Germinal center (tissue), 1 donor: ENCODE results near the gene TNS3.

Experiments
- DNase-seq: peaks from one replicate; pipeline ENCODE4 v3.0.0; 2012; ENCODE audit warnings: mixed read lengths, low spot score

TNS3 gene

DNA sequence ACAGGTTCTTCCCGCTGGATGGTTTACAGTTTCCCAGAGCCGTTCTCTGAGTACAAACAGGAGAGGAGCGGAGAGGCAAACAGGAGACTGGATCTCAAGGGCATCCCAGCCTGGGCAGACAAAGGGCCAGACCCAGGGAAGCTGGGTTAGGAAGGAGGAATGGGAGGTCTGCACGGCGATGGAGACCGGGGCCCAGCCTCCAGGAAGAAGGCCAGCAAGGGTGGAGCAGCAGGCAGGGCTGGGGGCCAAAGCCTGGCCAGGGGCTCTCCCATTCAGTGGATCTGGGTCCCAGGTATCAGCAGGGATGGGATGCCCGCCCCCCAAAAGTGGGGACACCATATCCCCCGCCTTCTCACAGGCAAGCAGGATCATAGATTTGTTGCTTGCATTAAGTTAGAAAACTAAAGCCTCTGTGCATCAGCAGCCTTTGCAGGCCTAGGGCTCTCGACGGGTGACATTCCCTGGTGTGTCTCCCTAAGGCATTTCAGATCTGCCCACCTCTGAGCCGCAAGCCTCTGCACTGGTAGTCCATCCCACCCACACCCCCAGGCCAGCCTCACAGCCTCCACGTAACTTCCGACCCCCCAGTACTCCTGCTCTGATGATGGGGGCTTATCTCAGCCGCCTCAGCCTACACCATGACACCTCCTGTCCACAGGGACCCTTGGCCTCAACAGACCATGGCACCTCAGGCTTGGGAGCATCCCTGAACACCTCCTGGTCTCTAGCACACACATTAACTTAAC lies 59.9 kb downstream of the TNS3 start:
- no peak for DNase-seq

DNA sequence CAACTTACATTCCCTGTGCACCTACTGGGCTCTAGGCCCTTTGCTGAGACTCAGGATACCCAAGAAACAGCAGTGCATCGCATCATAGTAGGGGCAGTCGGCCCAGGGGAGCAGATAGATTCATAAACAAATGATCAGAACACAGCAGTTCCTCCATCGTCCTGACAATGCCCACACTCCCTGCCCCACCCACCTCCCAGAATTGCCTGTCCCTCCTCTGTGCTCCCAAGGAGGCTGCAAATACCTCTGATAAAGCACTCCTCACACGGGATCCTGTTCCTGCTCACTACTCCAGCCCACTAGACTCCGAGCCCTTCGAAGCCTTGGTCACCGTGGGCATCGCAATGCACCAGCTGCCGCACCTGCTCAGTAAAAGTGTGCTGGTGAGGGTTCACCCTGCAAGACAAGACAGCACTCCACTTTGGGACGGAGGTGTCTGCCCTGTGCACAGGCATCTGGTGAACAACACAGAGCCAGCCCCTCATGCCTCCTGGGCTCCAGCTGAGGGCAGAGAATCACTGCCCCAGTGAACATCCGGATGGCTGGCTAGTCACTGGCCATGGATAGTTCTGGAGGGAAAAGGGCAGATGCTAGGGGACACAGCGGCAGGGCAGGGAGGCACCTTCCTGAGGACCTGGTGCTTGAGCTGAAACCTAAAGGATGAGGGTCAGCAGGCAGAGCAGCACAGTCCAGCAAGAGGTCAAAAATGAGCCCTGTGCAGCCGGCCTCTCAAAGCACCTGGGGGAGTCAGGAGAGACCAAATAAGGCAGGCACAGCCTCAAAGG lies 60.7 kb downstream of the TNS3 start:
- DNase-seq = no peak

DNA sequence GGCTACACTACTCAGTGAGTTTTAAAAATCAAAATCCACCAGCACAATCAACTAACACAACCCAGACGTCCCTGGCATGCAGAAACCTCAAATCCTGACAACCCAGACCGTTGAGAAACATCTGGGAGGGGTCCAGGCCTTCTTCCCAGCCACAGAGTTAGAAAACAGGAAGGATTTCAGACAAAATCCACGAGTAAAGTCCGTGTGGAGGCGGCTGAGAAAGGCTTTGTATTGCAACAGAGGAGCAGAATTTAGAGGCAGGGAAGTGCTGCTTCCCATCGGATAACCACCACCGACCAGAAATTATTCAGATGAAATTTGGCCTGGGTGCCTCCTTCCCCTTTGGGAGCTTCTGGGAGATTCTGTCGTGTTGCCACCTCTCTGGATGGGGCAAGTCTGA lies 61.5 kb downstream of the TNS3 start:
- DNase-seq = no peak

DNA sequence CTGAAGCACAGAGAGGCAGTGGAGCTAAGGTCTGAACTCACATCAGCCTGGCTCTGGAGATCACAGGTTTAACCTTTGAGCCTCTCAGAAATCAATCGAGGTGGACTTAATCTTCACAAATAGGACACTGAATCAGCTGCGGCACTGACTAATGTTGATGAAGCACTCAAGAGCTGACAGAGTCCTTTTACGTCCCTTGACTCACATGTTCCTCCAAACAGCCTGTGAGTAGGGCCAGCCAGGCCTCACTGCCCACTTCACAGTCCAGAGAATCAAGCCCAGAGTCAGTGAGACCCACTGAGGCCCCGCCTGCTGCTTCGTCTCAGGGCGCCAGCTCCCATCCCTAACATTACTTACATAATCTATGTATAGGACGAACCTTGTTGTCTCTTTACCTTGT lies 63.1 kb downstream of the TNS3 start:
- no peak for DNase-seq

DNA sequence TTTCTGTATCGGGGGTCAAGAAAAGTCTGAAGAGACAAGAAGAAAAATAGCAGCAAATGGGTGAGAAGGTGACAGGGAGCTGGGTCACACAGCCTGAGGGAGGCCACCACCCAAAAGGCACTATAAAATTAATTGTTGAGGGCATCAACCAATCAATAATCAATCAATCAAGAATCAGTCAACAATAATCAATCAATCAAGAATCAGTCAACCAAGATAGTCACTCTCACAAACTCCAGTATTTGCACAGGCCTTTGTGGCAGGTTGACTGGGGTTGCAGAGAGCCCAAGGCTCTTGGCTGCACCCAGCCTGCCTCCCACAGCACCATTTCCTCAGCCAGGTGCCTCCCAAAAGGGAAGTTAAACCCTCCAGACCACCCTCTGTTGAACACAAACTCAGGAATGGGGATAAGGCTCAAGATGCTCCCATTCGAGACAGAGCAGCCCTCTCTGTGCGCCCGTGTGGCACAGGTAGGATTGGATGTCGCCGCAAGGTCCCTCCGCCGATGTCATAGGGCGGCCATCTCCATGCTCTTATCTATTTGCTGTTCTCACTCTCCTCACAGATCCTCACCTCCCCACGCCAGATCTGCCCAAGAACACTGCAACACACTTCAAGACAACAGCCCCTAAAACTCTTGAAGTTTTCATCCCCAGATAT lies 64.0 kb downstream of the TNS3 start:
- no peak for DNase-seq

DNA sequence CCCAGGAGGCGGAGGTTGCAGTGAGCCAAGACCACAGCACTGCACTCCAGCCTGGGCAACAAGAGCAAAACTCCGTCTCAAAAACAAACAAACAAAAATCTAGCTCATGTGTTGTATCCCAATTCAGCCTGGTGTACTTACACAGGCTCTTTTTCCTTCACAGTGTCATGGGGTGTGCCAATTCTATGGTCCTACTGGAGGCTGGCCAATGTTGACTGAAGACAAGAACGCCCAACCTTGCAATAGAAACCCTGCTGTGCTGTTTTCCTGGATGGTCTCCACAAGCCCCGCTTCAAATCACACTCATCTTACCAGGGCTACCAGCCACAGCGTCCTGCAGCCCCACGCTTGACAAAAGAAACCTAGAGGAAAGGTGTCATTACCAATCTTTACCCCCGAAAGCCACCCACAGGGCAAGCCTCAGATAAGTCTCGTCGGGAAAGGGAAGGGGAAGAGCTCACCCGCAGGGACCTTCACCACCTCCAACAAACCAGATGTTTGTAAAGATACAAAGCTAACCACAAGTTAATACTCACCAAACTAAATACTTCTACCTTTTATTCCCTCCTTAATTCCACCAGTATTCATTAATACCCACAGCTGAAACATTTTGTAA lies 64.8 kb downstream of the TNS3 start:
- no peak for DNase-seq

DNA sequence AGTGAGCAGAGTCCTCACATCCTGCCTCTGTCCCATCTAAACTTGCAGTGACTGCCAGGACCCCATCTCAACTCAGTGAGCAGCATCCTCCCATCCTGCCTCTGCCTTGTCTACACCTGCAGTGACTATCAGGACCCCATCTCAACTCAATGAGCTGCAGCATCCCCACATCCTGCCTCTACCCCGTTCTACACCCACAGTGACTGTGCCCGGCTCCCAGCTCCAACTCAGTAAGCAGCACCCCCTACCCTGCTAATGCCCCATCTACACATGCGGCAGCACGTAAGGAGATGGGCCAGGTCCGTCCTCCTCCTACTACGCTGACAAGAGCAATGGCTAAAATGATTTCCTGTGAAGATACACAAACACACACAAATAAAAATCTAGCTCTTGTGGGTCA lies 65.5 kb downstream of the TNS3 start:
- no peak for DNase-seq

DNA sequence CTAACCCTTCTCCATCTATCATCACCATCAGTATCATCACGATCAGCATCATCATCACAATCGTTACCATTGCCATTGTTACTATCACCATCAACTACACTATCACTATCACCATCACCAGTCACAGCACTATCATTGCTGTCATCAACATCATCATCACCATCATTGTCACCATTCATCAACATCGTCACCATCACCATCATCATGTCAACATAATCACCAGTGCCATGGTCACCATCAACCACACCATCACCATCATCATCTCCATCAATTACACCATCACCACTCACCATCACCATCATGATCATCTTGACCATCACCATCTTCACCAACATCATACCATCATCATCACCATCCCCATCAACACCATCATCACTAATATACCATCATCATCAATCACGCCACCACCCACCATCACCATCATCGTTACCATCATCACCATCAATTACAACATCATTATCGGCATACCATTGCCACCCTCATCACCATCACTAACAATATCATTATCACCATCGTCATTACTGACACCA lies 66.5 kb downstream of the TNS3 start:
- DNase-seq = no peak

DNA sequence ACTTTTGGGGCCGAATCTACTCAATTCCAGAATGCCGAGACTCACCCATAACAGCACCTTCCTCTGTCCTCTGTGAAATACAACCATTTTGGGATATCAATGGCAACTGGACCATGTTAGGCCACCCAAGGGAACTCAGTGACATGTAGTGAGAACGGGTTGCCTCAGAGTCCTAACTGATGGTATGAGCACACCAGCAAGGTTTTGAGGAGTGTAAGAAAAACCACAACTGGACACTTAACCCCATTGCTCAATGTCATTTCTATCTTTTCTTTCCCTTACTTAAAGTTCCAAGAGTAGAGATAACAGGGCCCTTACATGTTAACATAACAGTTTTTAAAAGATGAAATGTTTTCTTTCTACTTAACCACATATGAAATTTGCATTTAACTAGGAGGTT lies 67.1 kb downstream of the TNS3 start:
- DNase-seq = no peak

DNA sequence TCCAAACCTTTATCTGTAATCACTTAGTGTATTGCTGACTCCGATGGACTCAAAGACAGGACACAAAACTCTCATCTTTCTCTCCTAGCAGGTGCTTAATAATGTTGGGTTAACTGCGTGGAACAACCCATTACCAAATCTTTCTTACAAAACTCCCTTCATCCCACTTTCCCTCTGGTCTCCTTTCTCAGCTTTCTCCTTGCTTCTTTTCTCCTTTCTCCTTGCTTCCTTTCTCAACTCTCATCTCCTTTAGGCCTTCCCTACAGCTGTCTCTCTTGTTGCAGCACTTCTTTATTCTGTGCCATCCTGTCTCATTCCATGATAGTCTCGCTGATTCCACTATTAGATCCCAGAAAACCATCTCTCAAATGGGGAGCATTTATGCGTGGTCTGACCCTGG lies 67.5 kb downstream of the TNS3 start:
- DNase-seq = no peak

DNA sequence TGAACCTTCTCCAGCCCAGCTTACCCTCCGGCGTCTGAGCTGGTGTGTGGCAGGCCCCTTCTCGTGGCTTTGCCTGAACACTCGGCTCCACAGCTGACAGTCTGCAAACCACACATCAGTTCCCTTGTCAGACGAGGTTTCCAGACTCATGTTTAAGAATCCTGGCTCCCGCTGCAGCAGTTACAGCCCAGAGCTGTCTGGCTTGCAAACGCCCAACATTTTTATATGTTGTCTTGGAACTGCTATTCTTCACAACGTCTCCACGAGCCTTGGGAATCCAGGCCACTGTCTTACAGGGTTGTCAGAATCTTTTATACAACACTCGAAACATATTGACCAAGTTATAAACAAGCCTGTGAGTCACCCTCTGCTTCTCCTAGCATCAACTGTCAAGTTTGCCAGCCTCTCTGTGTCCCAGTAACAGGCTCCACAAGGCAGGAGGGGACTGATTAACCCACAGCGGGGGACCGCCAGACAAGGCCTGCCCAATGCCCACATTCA lies 68.1 kb downstream of the TNS3 start:
- DNase-seq = no peak

DNA sequence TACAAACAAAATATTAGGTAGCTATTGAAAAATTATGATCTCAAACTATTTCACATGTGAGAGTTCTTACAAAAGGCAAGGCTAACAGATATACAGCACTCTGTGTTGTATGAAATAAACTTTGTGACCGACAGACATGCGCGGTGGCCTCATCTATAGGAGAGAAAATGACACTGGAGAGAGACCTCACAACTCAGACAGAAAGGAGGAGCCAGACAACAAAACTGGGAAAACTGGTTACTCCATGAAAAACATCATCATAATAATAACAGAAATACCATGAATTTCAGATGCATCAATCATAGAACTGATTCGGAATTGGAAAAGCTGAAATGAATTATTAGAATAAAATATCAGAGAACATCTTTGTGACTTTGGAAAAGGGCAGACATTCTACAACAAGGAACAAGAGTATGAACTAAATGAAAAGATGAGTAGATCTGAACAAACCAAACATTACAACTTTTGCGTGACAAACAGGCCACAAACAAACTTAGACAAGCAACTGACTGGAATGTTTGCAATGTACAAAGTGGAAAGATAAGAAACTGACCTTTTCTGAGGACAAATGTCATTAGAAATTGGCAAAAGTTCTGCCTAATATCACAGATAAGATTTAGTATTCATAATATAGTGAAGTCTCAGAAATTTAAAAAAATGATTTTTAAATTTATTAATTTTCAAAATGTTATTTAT lies 69.3 kb downstream of the TNS3 start:
- DNase-seq = no peak

DNA sequence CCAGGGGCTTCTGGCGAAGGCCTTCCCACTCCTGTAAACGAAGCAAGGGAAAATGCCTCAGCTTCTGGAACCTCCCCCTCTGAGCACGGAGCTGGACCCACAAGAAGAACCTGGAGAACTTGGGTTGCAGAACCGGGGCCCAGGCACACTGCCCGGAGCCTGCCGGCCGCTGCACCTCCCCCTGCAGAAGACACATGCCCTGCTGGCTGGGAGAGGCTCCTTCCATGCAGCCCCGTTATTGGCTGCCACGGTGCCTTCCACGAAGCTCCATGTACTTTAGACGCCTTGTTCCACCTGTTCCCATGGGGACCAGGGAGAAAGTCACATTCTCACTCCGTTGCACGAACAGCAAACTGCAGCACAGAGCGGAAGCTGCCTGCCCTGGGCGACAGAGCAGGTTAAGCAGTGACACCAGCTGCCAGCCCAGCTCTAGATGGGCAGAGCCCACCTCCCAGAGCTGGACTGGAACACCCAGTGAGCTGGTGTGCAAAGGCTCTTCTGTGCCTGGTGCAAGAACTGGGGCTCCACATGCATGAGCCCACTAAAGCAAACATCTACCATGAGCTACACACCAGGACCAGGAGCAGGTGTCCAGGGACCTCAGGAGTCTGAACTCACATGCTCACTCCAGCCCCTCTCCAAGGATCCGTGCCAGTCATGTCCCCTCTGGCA lies 70.1 kb downstream of the TNS3 start:
- no peak for DNase-seq

DNA sequence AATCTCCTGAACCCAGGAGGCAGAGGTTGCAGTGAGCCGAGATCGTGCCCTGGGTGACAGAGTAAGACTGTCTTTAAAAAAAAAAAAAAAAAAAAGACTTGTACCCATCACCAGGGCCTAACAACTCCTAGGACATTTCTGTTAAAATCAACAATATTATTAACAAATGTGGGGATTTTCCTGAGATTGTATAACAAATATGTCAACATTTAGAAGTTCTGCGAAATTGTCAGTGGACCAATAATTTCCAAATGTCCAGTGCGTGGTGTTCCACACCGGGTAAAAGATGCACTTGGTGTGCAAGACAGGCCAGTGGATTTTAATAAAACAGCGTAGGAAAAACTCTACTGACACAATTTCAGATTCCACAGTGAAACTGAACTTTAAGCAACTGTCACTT lies 71.1 kb downstream of the TNS3 start:
- no peak for DNase-seq

DNA sequence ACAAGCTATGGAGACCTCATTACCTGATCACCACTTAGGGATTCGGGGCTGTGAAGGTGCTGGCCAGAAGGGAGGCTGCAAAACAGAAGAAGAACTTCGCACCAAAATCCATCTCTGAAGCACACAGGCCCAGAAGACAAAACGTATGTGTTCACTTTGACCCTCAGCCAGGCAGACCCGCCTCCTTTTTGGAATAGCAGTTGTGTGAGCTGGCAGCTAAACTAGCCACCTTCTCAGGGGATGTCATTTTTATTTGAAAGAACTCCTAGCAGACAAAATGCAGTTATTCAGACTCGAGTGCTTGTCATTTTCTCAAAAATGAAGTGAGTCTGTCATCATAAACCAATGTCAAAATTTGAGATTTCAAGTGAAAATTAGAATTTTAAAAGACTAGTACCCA lies 71.7 kb downstream of the TNS3 start:
- DNase-seq = no peak

DNA sequence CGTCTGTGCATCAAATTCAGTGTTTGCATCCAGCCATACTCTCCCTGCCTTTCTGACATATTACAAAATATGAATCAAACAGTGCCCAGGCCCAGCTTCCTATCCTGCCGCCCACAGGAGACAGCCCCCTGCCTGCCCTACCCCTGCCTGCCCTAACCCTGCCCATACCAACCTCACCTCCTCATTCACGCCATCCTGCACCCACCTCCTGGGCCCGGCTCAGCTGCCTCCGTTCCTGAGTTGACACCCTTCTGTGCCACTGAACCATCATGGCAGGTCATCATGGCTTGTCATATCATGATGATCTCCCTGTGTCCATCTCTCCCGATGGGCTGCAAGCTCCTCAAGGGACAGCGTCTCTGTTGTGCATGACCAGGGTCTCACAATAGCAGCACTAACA lies 72.3 kb downstream of the TNS3 start:
- DNase-seq = no peak

DNA sequence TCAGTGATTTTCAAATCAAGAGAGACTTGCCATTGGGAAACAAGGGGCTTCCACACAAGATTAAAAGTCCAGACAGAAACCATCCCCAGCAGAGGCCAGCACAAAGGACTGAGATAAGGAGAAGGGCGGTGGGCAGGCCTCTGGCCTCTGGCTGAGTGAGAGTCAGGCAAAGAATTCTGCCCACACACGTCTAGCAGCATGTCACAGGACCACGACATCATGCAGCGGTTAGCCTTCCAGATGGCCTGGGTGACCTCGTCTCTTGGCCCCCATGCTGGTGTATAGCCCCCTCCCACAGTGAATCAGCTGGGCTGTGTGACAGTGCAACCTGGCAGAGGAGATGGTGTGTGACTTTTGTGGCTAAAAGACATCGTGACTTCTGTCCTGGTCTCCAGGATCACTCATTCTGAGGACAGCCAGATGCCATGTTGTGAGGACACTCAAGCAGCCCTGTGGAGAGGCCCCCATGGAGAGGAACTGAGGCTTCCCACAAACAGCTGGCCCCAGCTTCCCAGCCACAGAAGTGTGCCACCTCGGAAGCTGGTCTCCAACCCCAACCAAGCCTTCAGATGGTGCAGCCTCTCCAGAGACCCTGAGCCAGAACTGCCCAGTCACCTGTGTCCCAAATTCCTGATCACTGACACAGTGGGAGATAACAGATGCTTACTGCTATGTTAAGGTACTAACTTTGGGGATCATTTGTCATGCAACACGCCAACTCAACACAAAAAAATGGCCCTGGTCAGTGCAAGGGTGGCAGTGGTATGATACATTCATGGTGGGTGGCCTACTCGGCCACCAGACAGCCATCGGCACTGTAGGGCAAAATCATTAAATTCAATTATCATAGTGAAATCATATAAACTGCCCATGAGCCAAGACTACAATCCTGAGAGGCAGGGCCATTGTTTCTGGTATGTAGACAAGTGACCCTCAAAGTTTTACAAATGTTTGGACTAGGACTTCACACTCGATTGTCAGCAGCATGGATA lies 73.2 kb downstream of the TNS3 start:
- no peak for DNase-seq

DNA sequence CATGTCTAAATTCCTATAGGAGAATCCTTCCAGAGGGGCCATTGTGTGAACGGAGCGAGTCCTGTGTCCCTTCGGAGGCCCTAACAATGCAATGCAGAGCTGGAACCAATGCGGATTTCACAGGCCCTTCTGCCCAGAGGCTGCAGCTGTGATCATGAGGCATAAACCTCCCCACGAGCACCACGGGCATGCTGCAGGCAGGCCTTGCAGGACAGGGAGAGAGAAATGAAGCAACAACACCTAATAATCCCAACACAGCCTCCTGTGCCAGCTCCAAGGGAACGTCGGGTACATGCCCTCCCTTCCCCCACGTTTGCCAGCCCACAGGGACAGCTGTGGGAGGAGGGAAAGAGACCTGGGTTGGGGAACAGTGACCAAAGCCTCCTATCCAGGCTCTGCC lies 74.4 kb downstream of the TNS3 start:
- DNase-seq = no peak

DNA sequence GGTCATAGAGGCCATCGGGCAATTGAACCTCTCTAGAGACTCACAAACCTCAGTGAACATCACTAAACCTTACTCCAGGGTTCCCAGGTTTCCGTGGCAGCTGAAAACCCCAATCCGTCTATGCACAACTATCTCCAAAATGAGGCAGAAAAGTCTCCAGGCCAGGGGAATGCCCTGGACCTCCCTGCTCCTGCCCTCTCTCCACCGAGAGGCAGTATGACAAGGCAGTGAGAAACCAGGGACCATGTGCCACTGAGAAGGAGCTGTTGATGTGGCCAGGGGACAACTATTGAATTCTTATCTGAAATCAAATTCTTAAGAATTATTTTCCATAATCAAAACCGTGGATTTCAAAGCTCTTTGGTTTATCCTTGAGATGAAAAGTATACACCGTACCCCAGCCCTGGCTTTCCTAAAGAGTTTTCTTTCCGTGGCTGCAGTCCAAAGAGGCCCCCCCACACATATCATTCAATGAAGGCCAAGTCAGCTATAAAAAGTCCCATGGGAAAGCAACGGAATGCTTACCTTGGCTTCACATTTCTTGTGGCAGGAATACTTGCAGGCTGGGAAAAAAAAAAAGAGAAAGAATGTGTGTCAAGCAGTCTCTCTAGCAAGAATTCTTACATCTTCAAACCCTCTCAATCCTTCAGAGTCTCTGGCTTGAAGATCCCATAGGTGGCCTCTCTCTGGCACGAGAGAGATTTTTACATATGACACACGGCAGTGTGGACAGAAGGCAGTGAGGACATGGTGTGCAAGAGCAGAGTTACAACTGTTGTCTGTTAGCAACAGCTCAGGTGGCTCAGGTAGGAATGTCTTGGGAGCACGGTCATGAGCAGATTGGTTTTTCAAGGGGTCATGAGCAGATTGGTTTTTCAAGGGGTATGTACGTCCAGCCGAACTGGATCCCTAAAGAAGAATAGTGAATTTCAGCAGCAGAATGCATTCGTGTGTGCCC lies 75.2 kb downstream of the TNS3 start:
- DNase-seq = no peak
